Tongue (tissue), 2 donors: ENCODE results near the gene PCDHA3. TPM values are rescaled to one million over a fixed set of nuclear protein-coding genes. Genes with fewer than 3 reads are reported as not detected.
"Not testable (repeated sequence)": the region's sequence is repeated elsewhere in the genome, so short reads cannot be mapped to it uniquely, and the experiment has no call there.

Experiments used
- DNase-seq: peaks from one replicate; pipeline ENCODE4 v3.0.0-alpha.2; 2015
- total RNA-seq: library from RNA; depleted of rRNA; stranded (reverse); fragments of >200 nt; gene quantifications from one replicate; pipeline ENCODE4 v1.2.3, GENCODE V29; 2014

Gene PCDHA3
- total RNA-seq, 1 donor from 2014 or later: 0.10 TPM

- peak; percentile 10 for DNase-seq
These were observed 20.8 kb downstream of the PCDHA3 start, which contains the start of gene PCDHA5 for GRCh38 chr5:140821375-140822280. TSS of gene PCDHA5 (plus strand) at chr5:140821613.

GRCh38 chr5:140822281-140822629 is 21.4 kb downstream of the PCDHA3 start:
- DNase-seq: no peak

- DNase-seq: not testable (repeated sequence)
These were observed 22.1 kb downstream of the PCDHA3 start for GRCh38 chr5:140822969-140823368.

GRCh38 chr5:140823475-140823874 is 22.6 kb downstream of the PCDHA3 start:
- no peak for DNase-seq

- DNase-seq: peak; percentile 1
These were observed 27.0 kb downstream of the PCDHA3 start, which contains the start of gene PCDHA6 for GRCh38 chr5:140827704-140828361. TSS of gene PCDHA6 (plus strand) at chr5:140827960. CDS start at chr5:140828092, 132 bp downstream.

DNA sequence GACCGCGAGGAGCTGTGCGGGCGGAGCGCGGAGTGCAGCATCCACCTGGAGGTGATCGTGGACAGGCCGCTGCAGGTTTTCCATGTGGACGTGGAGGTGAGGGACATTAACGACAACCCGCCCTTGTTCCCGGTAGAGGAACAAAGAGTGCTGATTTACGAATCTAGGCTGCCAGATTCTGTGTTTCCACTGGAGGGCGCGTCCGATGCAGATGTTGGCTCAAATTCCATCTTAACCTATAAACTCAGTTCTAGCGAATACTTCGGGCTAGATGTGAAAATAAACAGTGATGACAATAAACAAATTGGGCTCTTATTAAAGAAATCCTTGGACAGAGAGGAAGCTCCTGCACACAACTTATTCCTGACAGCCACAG is 27.5 kb downstream of the PCDHA3 start:
- DNase-seq: no peak

DNA sequence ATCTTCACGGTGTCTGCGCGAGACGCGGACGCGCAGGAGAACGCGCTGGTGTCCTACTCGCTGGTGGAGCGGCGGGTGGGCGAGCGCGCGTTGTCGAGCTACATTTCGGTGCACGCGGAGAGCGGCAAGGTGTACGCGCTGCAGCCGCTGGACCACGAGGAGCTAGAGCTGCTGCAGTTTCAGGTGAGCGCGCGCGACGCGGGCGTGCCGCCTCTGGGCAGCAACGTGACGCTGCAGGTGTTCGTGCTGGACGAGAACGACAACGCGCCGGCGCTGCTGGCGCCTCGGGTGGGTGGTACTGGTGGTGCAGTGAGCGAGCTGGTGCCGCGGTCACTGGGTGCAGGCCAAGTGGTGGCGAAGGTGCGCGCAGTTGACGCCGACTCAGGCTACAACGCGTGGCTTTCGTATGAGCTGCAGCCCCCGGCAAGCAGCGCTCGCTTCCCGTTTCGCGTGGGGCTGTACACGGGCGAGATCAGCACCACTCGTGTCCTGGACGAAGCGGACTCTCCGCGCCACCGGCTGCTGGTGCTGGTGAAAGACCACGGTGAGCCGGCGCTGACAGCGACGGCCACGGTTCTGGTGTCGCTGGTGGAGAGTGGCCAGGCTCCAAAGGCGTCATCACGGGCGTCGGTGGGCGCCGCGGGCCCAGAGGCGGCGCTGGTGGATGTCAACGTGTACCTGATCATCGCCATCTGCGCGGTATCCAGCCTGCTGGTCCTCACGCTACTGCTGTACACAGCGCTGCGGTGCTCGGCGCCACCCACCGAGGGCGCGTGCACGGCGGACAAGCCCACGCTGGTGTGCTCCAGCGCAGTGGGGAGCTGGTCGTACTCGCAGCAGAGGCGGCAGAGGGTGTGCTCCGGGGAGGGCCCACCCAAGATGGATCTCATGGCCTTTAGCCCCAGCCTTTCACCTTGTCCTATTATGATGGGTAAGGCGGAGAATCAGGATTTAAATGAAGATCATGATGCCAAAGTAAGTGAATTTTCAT is 28.9 kb downstream of the PCDHA3 start:
- not testable (repeated sequence) for DNase-seq

GRCh38 chr5:140833993-140834392 is 33.1 kb downstream of the PCDHA3 start, which contains the start of gene PCDHA7:
TSS of gene PCDHA7 (plus strand) at chr5:140834269. CDS start at chr5:140834384, 115 bp downstream.
- DNase-seq: peak; percentile 6

DNA sequence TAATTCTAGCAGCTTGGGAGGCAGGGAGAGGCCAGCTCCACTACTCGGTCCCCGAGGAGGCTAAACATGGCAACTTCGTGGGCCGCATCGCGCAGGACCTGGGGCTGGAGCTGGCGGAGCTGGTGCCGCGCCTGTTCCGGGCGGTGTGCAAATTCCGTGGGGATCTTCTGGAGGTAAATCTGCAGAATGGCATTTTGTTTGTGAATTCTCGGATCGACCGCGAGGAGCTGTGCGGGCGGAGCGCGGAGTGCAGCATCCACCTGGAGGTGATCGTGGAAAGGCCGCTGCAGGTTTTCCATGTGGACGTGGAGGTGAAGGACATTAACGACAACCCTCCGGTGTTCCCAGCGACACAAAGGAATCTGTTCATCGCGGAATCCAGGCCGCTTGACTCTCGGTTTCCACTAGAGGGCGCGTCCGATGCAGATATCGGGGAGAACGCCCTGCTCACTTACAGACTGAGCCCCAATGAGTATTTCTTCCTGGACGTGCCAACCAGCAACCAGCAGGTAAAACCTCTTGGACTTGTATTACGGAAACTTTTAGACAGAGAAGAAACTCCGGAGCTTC is 33.7 kb downstream of the PCDHA3 start:
- DNase-seq: not testable (repeated sequence)

GRCh38 chr5:140835622-140836510 is 35.0 kb downstream of the PCDHA3 start:
- no peak for DNase-seq

GRCh38 chr5:140840978-140841962 is 40.4 kb downstream of the PCDHA3 start, which contains the start of gene PCDHA8:
TSS of gene PCDHA8 (plus strand) at chr5:140841187. CDS start at chr5:140841322, 135 bp downstream.
- peak; percentile 1 for DNase-seq

DNA sequence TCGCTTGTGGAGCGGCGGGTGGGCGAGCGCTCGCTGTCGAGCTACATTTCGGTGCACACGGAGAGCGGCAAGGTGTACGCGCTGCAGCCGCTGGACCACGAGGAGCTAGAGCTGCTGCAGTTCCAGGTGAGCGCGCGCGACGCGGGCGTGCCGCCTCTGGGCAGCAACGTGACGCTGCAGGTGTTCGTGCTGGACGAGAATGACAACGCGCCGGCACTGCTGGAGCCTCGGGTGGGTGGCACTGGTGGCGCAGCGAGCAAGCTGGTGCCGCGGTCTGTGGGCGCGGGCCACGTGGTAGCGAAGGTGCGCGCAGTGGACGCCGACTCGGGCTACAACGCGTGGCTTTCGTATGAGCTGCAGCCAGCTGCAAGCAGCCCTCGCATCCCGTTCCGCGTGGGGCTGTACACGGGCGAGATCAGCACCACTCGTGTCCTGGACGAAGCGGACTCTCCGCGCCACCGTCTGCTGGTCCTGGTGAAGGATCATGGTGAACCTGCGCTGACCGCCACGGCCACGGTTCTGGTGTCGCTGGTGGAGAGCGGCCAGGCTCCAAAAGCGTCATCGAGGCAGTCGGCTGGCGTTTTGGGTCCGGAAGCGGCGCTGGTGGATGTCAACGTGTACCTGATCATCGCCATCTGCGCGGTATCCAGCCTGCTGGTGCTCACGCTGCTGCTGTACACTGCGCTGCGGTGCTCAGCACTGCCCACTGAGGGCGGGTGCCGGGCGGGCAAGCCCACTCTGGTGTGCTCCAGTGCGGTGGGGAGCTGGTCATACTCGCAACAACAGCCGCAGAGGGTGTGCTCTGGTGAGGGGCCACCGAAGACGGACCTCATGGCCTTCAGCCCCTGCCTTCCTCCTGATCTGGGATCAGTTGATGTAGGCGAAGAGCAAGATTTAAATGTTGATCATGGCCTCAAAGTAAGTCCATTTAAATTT is 42.2 kb downstream of the PCDHA3 start:
- DNase-seq: no peak

DNA sequence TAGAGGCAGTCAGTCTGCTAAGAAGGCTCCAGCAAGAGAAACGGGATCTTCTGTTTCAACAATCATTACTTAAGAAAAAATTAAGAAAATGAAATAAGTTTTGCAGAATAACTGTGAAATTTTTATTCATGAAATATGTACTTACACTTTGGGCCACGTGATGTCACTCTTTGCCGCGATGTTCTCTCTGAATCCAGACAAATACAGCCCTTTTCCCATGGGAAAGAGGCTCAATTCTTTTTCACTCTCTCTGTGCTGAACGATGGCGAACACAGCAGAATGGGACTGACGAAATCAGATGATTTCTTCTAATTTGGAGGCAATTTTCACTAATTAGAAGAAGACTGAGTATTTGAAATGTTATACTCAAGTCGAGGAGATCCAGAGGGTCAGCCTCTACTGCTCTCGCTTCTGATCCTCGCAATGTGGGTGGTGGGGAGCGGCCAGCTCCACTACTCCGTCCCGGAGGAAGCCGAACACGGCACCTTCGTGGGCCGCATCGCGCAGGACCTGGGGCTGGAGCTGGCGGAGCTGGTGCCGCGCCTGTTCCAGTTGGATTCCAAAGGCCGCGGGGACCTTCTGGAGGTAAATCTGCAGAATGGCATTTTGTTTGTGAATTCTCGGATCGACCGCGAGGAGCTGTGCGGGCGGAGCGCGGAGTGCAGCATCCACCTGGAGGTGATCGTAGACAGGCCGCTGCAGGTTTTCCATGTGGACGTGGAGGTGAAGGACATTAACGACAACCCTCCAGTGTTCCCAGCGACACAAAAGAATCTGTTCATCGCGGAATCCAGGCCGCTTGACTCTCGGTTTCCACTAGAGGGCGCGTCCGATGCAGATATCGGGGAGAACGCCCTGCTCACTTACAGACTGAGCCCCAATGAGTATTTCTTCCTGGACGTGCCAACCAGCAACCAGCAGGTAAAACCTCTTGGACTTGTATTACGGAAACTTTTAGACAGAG is 47.6 kb downstream of the PCDHA3 start, which contains the start of gene PCDHA9:
Gene PCDHA9 (plus strand): TSS at position 244 of the 964 bp plus-strand sequence. CDS start 114 bp downstream, at position 358.
- not testable (repeated sequence) for DNase-seq

- DNase-seq: not testable (repeated sequence)
These were observed 49.2 kb downstream of the PCDHA3 start for GRCh38 chr5:140849831-140850634.
